Measurements from ENCODE around the gene ILF3. TPM values are rescaled to one million over a fixed set of nuclear protein-coding genes. Genes with fewer than 3 reads are reported as not detected.
A peak's percentile ranks its signal among the peaks of the same experiment; 100 is the strongest.

The ILF3 gene
- total RNA-seq, 1 donor: 136 TPM

DNA sequence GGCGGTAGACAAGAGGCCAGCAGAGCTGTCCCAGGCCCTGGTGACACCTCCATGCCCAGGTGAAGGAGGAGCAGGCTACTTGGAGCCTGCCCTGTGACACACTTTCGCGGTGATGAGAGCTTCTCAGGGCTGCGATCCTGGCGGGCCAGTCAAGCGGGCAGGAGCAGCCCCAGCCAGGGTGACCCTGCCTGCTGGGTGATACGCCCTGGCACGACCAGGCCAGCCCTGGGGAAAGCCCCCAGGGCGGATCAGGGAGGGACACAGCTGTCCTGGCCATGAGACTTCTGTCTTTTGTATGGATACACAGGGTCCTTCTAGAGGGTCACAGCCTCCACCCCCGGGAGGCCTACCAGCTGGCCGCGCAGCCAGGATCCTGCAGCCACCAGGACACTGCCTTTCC lies 76.8 kb downstream of the ILF3 start:
- no peak for DNase-seq (ENCODE audit: low read depth)
- TF ChIP-seq, protein P1, sequence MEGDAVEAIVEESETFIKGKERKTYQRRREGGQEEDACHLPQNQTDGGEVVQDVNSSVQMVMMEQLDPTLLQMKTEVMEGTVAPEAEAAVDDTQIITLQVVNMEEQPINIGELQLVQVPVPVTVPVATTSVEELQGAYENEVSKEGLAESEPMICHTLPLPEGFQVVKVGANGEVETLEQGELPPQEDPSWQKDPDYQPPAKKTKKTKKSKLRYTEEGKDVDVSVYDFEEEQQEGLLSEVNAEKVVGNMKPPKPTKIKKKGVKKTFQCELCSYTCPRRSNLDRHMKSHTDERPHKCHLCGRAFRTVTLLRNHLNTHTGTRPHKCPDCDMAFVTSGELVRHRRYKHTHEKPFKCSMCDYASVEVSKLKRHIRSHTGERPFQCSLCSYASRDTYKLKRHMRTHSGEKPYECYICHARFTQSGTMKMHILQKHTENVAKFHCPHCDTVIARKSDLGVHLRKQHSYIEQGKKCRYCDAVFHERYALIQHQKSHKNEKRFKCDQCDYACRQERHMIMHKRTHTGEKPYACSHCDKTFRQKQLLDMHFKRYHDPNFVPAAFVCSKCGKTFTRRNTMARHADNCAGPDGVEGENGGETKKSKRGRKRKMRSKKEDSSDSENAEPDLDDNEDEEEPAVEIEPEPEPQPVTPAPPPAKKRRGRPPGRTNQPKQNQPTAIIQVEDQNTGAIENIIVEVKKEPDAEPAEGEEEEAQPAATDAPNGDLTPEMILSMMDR (IDR thresholded peaks at IDR 0.05; ENCODE audit: insufficient read depth, low read depth, low read length): no peak
- H3K4me3 ChIP-seq (ENCODE audit: low read depth, low read length): no peak overlapping the region

DNA sequence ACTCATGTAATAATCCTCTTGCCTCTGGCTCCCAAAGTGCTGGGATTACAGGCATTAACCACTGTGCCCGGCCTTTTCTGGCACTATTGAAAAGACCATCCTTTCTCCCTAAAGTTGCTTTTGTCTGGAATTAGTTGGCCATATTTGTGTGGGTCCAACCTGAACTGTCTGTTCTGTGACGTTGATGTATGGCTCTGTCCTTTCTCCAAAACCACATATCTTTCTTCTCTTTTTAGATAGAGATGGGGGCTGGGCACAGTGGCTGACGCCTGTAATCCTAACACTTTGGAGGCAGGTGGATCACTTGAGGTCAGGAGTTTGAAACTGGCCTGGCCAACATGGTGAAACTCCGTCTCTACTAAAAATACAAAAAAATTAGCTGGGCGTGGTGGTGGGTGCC lies 81.6 kb downstream of the ILF3 start:
- no peak overlapping the region for H3K4me3 ChIP-seq (ENCODE audit: low read depth, low read length)
- DNase-seq (ENCODE audit: low read depth): no peak
- TF ChIP-seq, protein P1 (IDR thresholded peaks at IDR 0.05; ENCODE audit: insufficient read depth, low read depth, low read length): no peak

DNA sequence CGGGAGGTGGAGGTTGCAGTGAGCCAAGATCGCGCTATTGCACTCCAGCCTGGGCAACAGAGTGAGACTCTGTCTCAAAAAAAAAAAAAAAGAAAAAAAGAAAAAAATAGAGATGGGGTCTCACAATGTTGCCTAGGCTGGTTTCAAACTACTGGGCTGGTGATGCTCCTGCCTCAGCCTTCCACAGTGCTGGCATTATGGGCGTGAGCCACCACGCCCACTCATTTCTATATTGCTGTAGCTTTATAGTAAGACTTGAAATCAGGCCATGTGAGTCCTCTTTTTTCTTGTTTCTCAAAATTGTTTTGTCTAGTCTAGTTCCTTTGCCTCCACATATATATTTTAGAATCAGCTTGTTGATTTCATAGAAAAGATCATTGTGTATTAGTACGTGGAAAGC lies 82.0 kb downstream of the ILF3 start:
- TF ChIP-seq, protein P1 (IDR thresholded peaks at IDR 0.05; ENCODE audit: insufficient read depth, low read depth, low read length): no peak
- DNase-seq (ENCODE audit: low read depth): no peak

DNA sequence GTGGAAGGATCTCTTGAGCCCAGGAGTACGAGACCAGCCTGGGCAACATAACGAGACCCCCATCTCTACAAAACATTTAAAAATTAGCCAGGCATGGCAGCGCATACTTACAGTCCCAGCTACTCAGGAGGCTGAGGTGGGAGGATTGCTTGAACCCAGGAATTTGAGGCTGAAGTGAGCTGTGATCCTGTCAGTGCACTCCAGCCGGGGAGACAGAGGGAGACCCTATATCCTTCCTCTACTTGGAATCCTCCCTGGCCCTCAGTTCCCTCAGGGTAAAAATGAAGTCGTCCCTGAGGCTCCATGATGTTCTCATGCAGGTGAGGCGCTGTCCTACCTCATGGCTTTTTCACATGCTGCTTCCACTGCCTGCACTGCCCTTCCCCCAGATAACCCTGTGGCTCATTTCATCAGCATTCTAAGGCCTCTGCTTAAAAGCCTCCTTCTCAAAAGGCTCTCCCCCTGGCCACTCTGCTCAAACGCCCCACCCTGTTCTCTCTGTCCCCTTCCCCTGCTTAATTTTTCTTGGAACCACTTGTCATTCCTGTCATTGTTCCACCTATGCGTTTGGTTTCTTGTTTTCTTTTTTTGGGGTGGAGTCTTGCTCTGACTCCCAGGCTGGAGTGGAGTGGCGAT lies 82.9 kb downstream of the ILF3 start:
- TF ChIP-seq, protein P1 (IDR thresholded peaks at IDR 0.05; ENCODE audit: insufficient read depth, low read depth, low read length): no peak
- no peak for DNase-seq (ENCODE audit: low read depth)
- no peak overlapping the region for H3K4me3 ChIP-seq (ENCODE audit: low read depth, low read length)

More for the DNA sequence above, 82.0 kb downstream of the ILF3 start:
- no peak overlapping the region for H3K4me3 ChIP-seq (ENCODE audit: low read depth, low read length)

DNA sequence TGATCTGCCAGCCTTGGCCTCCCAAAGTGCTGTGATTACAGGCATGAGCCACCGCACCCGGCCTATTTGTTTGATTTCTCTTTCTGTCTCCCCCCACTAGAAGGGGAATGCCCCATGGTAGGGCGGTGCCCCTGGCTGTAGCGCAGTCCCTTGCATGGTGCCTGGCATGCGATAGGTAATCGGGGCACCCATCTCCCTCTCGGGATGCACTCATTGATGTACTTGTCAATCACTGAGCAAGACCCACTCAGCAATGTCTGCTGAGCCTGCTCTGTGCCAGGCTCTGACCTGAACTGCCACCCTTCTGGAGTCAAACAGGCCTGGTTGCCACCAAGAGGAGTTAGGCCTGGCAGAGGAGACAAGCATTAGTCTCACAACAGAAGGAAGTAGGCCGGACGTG lies 83.6 kb downstream of the ILF3 start:
- H3K4me3 ChIP-seq (ENCODE audit: low read depth, low read length): no peak overlapping the region
- TF ChIP-seq, protein P1 (IDR thresholded peaks at IDR 0.05; ENCODE audit: insufficient read depth, low read depth, low read length): no peak

DNA sequence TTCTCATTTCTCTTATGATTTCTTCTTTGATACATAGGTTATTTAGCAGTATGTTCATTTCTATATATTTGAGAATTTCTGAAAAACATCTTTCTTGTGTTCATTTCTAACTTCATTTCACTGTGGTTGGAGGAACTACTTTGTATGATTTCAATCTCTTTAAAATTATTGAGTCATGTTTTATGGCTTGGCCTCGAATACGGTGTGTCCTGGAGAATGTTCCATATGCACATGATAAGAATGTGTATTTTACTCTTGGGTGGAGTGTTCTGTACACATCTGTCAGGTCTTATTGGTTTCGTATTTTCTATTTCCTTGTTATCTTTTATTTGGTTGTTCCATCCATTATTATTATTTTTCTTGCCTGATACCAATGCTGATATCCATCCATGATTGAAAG lies 86.7 kb downstream of the ILF3 start:
- TF ChIP-seq, protein P1 (IDR thresholded peaks at IDR 0.05; ENCODE audit: insufficient read depth, low read depth, low read length): no peak
- no peak overlapping the region for H3K4me3 ChIP-seq (ENCODE audit: low read depth, low read length)
- peak; percentile 34 for DNase-seq (ENCODE audit: low read depth)

More for the DNA sequence above, 83.6 kb downstream of the ILF3 start:
- DNase-seq (ENCODE audit: low read depth): no peak

Small RNA genes within 50 kb of the gene (small RNA-seq; reads per million reads assigned to genes)
- gene MIR638: not detected

Other genes starting within 250 kb of the ILF3 start
- 3.9 and 4.8 TPM in 2 replicates for gene PDE4A, start 233.8 kb upstream of the ILF3 start, total RNA-seq
- 60.5 and 61.5 TPM in 2 replicates for gene KEAP1, start 151.0 kb upstream of the ILF3 start, total RNA-seq
- gene S1PR5, start 136.9 kb upstream of the ILF3 start, total RNA-seq: 1.3 and 2.9 TPM in 2 replicates
- 16.0 and 18.4 TPM in 2 replicates for gene ATG4D, start 110.4 kb upstream of the ILF3 start, total RNA-seq
- 4.5 and 5.6 TPM in 2 replicates for gene KRI1, start 88.3 kb upstream of the ILF3 start, total RNA-seq
- 6.0 and 6.1 TPM in 2 replicates for gene CDKN2D, start 85.4 kb upstream of the ILF3 start, total RNA-seq
- 6.1 and 13.4 TPM in 2 replicates for gene AP1M2, start 67.0 kb upstream of the ILF3 start, total RNA-seq
- 81.8 and 88.5 TPM in 2 replicates for gene SLC44A2, start 28.8 kb upstream of the ILF3 start, total RNA-seq
- gene QTRT1, start 47.1 kb downstream of the ILF3 start, total RNA-seq: 20.6 and 25.5 TPM in 2 replicates
- gene DNM2, start 63.7 kb downstream of the ILF3 start, total RNA-seq: 101 and 107 TPM in 2 replicates
- 46.6 and 48.3 TPM in 2 replicates for gene TMED1, start 181.9 kb downstream of the ILF3 start, total RNA-seq
- 0.43 TPM in 1 of 2 replicates, not detected in the other for gene C19orf38, start 194.1 kb downstream of the ILF3 start, total RNA-seq
- gene CARM1, start 217.2 kb downstream of the ILF3 start, total RNA-seq: 38.0 and 40.6 TPM in 2 replicates